ENCODE measurements around the gene SORBS1.

The SORBS1 gene

DNA sequence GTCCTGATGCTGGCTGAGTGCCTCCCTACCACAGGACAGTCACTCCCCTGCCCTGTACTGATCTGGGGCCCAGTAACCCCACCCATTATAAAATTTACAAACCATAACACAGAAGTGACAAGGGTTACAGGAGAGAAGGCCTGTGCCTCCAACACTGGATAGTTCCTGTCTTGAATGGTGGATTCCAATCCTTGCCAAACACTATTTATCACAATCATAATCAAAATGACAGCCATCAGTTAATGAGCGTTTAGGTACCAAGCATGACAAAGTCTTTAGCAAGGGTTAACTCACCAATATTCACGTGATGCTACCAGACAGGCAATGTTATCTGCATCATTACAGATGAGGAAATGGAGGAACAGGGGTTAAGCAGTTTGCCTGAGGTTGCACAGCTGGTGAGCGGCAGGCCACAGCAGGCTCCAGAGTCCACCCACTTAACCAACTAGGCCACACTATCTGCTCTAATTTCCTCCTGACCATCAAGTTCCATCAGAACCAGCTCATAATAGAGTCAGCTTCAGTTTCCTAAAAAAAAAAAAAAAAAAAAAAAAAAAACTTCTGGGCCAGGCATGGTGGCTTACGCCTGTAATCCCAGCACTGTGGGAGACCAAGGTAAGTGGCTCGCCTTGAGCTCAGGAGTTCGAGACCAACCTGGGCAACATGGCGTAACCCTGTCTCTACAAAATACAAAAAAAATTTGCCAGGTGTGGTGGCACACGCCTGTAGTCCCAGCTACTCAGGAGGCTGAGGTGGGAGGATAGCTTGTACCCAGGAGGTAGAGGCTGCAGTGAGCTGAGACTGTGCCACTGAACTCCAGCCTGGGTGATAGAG is 284.6 kb downstream of the SORBS1 start:
- peaks cover 46 to 56% of the 10 kb centered on the region in 2 donors for H3K4me1 ChIP-seq (ENCODE audit: control insufficient read depth in 1 of 2, insufficient read depth in 2 of 2, low read length in 2 of 2)

DNA sequence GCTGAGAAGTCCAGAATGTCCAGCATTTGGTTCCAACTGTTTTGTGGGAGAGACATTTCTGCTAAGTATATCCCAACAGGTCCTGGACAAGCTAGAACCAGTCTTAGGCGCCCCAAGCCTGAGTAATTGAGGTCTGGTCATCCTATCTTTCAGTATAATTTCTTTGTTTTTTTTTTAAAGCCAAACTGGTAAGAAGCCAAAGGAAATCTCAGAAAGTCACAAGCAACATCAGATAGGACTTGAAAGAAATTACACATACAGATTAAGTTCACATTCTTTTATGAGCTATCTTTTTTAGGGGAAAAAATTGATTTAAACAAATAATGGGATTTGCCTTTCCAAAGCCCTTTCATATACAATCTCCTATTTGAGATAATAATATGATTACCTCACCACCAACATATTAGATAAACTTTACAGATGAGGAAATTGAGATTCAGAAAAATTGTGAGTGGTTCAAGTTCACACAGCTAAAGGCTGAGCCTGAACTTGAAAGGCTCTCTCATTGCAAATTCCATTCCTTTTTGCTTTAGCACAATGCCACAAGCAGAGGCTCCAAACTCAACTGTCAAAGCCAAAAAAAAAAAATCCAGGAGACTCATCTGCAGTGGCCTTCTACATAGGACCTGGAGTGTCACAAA is 285.3 kb downstream of the SORBS1 start:
- H3K36me3 ChIP-seq (ENCODE audit: control insufficient read depth in 1 of 2, insufficient read depth in 2 of 2, low read length in 2 of 2): no peaks in the 10 kb centered on the region
- no peak overlapping the region for H3K9ac ChIP-seq (ENCODE audit: low read depth in 1 of 2, low read length in 2 of 2)
- H3K27me3 ChIP-seq (ENCODE audit: control insufficient read depth in 1 of 2, insufficient read depth in 2 of 2, low read length in 2 of 2): no peaks in the 10 kb centered on the region
- peaks cover 46 to 59% of the 10 kb centered on the region in 2 donors for H3K4me1 ChIP-seq (ENCODE audit: control insufficient read depth in 1 of 2, insufficient read depth in 2 of 2, low read length in 2 of 2)
- no peaks in the 10 kb centered on the region for H3K9me3 ChIP-seq (ENCODE audit: control insufficient read depth in 1 of 2, low read length in 2 of 2)
- no peak overlapping the region for H3K4me3 ChIP-seq (ENCODE audit: low read depth in 1 of 2, low read length in 2 of 2)
- peak overlapping the region; percentile 72 for H3K27ac ChIP-seq (ENCODE audit: low read depth, low read length)

More for the DNA sequence above, 284.6 kb downstream of the SORBS1 start:
- no peaks in the 10 kb centered on the region for H3K9me3 ChIP-seq (ENCODE audit: control insufficient read depth in 1 of 2, low read length in 2 of 2)
- no peaks in the 10 kb centered on the region for H3K27me3 ChIP-seq (ENCODE audit: control insufficient read depth in 1 of 2, insufficient read depth in 2 of 2, low read length in 2 of 2)
- no peaks in the 10 kb centered on the region for H3K36me3 ChIP-seq (ENCODE audit: control insufficient read depth in 1 of 2, insufficient read depth in 2 of 2, low read length in 2 of 2)
- H3K27ac ChIP-seq (ENCODE audit: low read depth, low read length): peak overlapping the region; percentile 72
- no peak overlapping the region for H3K4me3 ChIP-seq (ENCODE audit: low read depth in 1 of 2, low read length in 2 of 2)
- peak overlapping the region in 1 of 2 donors; percentile 36 for H3K9ac ChIP-seq (ENCODE audit: low read depth in 1 of 2, low read length in 2 of 2)

DNA sequence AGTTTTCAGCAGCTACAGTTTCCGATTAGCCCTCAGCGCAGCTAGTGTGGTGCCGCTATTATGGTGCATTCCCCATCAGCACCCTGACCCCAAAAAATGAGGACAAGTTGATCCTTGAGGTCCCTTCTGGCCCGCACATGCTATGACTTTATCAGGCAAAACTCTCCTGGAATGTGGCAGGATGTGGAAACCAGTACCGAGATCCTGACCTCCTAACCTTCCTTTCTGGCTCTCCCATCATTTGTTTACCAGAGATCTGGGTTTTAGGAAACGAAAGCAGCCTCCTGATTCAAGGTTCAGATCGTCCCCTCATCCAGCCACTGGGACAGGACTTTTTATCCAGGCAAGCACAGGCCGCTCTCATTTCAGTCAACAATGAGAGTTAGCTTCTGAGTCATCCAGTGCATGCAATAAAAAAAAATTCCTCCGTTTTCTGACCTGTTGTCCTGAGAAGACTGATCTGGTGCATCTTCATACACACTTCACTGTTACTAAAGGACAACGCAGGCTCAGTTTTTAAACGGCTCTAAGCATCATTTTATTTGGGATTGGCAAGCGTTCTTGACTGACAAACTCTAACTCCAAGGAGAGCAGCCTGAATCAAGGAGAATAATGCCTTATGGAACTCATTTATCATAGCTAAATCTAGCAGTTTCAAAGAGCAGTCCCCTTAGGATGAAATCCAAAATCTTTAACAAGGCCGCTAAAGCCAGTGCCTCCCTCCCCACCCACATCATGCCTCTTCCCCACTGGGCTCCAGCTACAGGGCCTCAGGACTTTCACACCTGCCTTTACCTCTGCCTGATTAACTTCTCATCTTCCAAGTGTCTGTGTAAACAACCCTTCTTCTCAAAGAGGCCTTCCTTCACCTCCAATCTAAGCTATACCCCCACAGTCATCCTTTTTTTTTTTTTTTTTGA is 287.5 kb downstream of the SORBS1 start:
- H3K36me3 ChIP-seq (ENCODE audit: control insufficient read depth in 1 of 2, insufficient read depth in 2 of 2, low read length in 2 of 2): peaks cover 2 to 7% of the 10 kb centered on the region in 2 donors
- peaks cover 51 to 54% of the 10 kb centered on the region in 2 donors for H3K4me1 ChIP-seq (ENCODE audit: control insufficient read depth in 1 of 2, insufficient read depth in 2 of 2, low read length in 2 of 2)
- peak overlapping the region; percentile 18 to 27 for H3K9ac ChIP-seq (ENCODE audit: low read depth in 1 of 2, low read length in 2 of 2)
- no peaks in the 10 kb centered on the region for H3K27me3 ChIP-seq (ENCODE audit: control insufficient read depth in 1 of 2, insufficient read depth in 2 of 2, low read length in 2 of 2)
- H3K4me3 ChIP-seq (ENCODE audit: low read depth in 1 of 2, low read length in 2 of 2): peak overlapping the region in 1 of 2 donors; percentile 29
- no peaks in the 10 kb centered on the region for H3K9me3 ChIP-seq (ENCODE audit: control insufficient read depth in 1 of 2, low read length in 2 of 2)
- H3K27ac ChIP-seq (ENCODE audit: low read depth, low read length): peak overlapping the region; percentile 72

DNA sequence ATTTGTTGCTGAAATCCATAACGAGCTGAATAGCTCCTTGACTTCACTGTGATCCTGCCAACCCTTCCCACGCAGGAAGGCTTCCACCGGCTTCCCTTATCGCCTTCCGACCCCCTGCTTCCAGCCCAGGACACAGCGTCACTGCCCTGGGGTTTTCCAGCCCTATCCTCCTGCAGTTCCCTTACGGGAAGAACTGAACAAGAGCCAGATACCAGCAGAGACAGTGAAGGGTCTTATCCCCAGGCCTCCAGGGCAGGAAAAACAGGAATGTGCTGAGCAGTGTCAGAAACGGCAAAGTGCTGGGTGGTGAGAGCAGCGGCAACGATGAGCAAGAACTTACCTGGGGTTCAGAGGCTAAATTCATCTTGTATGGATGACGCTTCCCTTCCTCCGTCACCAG is 292.7 kb downstream of the SORBS1 start:
- Histone ChIP-seq H3K4me1 (ENCODE audit: control insufficient read depth in 1 of 2, insufficient read depth in 2 of 2, low read length in 2 of 2) (peaks cover 41 to 51% of the 10 kb centered on the region in 2 donors), H3K36me3 (ENCODE audit: control insufficient read depth in 1 of 2, insufficient read depth in 2 of 2, low read length in 2 of 2) (peaks cover 15 to 30% of the 10 kb centered on the region in 2 donors), H3K9me3 (ENCODE audit: control insufficient read depth in 1 of 2, low read length in 2 of 2) (no peaks in the 10 kb centered on the region), H3K27me3 (ENCODE audit: control insufficient read depth in 1 of 2, insufficient read depth in 2 of 2, low read length in 2 of 2) (no peaks in the 10 kb centered on the region), H3K4me3 (ENCODE audit: low read depth in 1 of 2, low read length in 2 of 2) (no peak overlapping the region), H3K27ac (ENCODE audit: low read depth, low read length) (peak overlapping the region; percentile 60), H3K9ac (ENCODE audit: low read depth in 1 of 2, low read length in 2 of 2) (peak overlapping the region; percentile 10 to 39)

DNA sequence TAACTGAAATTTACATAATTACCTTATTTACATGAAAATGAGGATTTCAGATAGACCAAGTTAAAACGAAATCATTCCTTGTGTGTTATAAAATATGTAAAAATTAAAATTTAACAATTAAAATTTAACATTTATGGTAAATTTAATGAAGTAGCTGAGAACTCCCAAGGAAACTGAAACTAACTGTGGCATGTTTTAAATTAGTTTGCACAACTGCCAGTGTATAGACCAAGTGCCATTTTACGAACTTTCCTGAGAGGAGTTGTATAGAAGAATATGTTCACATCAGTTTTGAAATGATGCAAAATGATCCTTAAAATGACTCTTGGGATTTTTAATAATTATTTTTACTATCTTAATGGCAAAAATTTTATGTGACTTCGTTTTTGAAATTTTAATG is 293.9 kb downstream of the SORBS1 start:
- H3K4me3 ChIP-seq (ENCODE audit: low read depth in 1 of 2, low read length in 2 of 2): no peak overlapping the region
- peaks cover 25 to 40% of the 10 kb centered on the region in 2 donors for H3K36me3 ChIP-seq (ENCODE audit: control insufficient read depth in 1 of 2, insufficient read depth in 2 of 2, low read length in 2 of 2)
- H3K27me3 ChIP-seq (ENCODE audit: control insufficient read depth in 1 of 2, insufficient read depth in 2 of 2, low read length in 2 of 2): no peaks in the 10 kb centered on the region
- peak overlapping the region in 1 of 2 donors; percentile 10 for H3K9ac ChIP-seq (ENCODE audit: low read depth in 1 of 2, low read length in 2 of 2)
- peaks cover 37 to 43% of the 10 kb centered on the region in 2 donors for H3K4me1 ChIP-seq (ENCODE audit: control insufficient read depth in 1 of 2, insufficient read depth in 2 of 2, low read length in 2 of 2)
- H3K27ac ChIP-seq (ENCODE audit: low read depth, low read length): no peak overlapping the region
- no peaks in the 10 kb centered on the region for H3K9me3 ChIP-seq (ENCODE audit: control insufficient read depth in 1 of 2, low read length in 2 of 2)

DNA sequence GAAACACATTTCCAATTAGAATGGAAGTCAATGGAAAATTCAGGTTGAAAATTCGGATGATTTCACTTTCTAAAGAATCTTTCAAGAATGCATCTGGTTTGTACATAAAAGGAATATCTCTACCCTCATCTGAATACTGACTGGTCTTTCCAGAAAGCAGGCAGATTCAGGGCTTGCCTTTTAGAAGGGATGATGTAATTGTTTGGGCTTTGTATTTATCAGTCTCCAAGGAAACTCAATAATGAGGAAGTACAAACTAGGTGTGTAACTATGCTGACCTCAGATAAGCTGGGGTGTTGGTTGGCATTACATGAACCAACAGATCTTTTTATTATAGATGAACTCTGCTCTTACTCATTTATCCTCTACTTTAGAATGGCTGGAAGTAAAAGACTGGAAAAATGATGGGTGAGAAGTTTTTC is 294.5 kb downstream of the SORBS1 start:
- Histone ChIP-seq H3K4me1 (ENCODE audit: control insufficient read depth in 1 of 2, insufficient read depth in 2 of 2, low read length in 2 of 2) (peaks cover 38 to 42% of the 10 kb centered on the region in 2 donors), H3K9ac (ENCODE audit: low read depth in 1 of 2, low read length in 2 of 2) (peak overlapping the region in 1 of 2 donors; percentile 70), H3K4me3 (ENCODE audit: low read depth in 1 of 2, low read length in 2 of 2) (no peak overlapping the region), H3K27ac (ENCODE audit: low read depth, low read length) (peak overlapping the region; percentile 85), H3K36me3 (ENCODE audit: control insufficient read depth in 1 of 2, insufficient read depth in 2 of 2, low read length in 2 of 2) (peaks cover 28 to 45% of the 10 kb centered on the region in 2 donors), H3K9me3 (ENCODE audit: control insufficient read depth in 1 of 2, low read length in 2 of 2) (no peaks in the 10 kb centered on the region), H3K27me3 (ENCODE audit: control insufficient read depth in 1 of 2, insufficient read depth in 2 of 2, low read length in 2 of 2) (no peaks in the 10 kb centered on the region)

DNA sequence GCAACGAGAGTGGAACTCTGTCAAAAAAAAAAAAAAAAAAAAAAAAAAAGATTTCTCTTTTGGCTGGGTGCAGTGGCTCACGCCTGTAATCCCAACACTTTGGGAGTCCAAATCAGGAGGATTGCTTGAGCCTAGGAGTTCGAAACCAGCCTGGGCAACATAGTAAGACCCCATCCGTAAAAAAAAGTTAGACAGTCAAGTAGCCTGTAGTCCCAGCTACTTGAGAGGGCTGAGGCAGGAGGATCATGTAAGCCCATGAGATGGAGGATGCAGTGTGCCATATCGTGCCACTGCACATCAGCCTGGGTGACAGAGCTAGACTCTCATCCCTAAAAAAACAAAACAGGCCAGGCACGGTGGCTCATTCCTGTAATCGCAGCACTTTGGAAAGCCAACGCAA is 295.6 kb downstream of the SORBS1 start:
- Histone ChIP-seq H3K4me1 (ENCODE audit: control insufficient read depth in 1 of 2, insufficient read depth in 2 of 2, low read length in 2 of 2) (peaks cover 47 to 49% of the 10 kb centered on the region in 2 donors), H3K27ac (ENCODE audit: low read depth, low read length) (no peak overlapping the region), H3K9me3 (ENCODE audit: control insufficient read depth in 1 of 2, low read length in 2 of 2) (no peaks in the 10 kb centered on the region), H3K36me3 (ENCODE audit: control insufficient read depth in 1 of 2, insufficient read depth in 2 of 2, low read length in 2 of 2) (peaks cover 33 to 56% of the 10 kb centered on the region in 2 donors), H3K4me3 (ENCODE audit: low read depth in 1 of 2, low read length in 2 of 2) (no peak overlapping the region), H3K27me3 (ENCODE audit: control insufficient read depth in 1 of 2, insufficient read depth in 2 of 2, low read length in 2 of 2) (no peaks in the 10 kb centered on the region), H3K9ac (ENCODE audit: low read depth in 1 of 2, low read length in 2 of 2) (no peak overlapping the region)

DNA sequence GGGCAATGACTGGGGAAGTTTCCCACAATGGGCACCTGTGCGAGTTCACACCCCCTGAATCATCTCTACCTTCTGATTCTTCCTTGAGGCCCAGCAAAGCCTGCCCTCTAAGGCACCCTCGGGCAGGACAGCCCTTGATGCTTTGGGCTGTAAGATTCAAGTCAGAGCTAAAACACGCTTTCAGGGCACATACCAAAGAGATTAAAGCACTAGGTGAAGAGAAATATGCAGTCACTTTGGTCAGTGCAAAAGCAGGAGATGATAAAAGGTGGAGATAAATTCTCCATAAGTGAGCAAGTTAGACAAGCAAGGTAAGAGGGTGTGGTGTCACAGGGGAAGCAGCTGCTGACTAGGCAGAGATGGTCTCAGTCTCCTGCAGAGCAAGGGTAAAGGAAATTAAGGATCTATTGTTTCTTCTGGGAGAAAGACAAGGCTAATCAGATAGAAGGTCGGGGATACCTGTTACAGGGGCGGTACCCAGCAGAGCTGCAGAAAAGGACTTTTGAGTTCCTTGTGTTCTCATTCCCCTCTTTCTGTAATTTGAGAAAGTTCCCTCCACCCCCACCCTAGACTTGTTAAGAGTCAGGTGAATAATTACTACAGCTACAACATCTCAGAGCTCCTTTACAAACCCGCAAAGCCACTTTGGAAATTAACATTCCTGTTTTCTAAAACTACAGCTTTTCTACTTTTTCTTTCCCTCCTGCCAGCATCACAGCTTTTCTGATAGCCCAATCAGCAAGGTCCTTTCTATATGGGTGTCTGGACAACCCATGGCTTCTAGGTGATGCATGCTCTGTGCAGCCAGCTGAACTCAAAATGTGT is 296.7 kb downstream of the SORBS1 start:
- peak overlapping the region in 1 of 2 donors; percentile 15 for H3K9ac ChIP-seq (ENCODE audit: low read depth in 1 of 2, low read length in 2 of 2)
- peaks cover 53 to 56% of the 10 kb centered on the region in 2 donors for H3K4me1 ChIP-seq (ENCODE audit: control insufficient read depth in 1 of 2, insufficient read depth in 2 of 2, low read length in 2 of 2)
- no peak overlapping the region for H3K27ac ChIP-seq (ENCODE audit: low read depth, low read length)
- no peaks in the 10 kb centered on the region for H3K27me3 ChIP-seq (ENCODE audit: control insufficient read depth in 1 of 2, insufficient read depth in 2 of 2, low read length in 2 of 2)
- H3K4me3 ChIP-seq (ENCODE audit: low read depth in 1 of 2, low read length in 2 of 2): no peak overlapping the region
- H3K36me3 ChIP-seq (ENCODE audit: control insufficient read depth in 1 of 2, insufficient read depth in 2 of 2, low read length in 2 of 2): peaks cover 43 to 62% of the 10 kb centered on the region in 2 donors
- H3K9me3 ChIP-seq (ENCODE audit: control insufficient read depth in 1 of 2, low read length in 2 of 2): no peaks in the 10 kb centered on the region

DNA sequence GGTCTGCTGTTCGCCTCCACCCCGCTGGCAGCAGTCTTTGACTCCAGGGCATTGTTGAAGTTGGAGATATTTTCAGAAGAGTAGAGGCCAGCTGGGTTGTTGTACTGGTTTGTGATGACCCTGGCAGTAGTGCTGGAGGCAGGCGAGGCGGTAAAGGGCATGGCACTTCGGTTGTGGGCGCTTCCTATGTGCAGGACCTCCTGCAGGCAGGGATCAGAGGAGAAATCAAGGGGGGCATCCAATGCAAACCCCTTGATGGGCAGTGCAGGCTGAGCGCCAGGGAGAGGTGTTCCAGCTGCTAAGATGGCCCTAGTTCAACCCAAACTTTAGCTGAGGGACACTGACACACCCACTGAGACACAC is 297.3 kb downstream of the SORBS1 start:
- peaks cover 50 to 52% of the 10 kb centered on the region in 2 donors for H3K4me1 ChIP-seq (ENCODE audit: control insufficient read depth in 1 of 2, insufficient read depth in 2 of 2, low read length in 2 of 2)
- H3K36me3 ChIP-seq (ENCODE audit: control insufficient read depth in 1 of 2, insufficient read depth in 2 of 2, low read length in 2 of 2): peaks cover 46 to 66% of the 10 kb centered on the region in 2 donors
- H3K4me3 ChIP-seq (ENCODE audit: low read depth in 1 of 2, low read length in 2 of 2): no peak overlapping the region
- H3K9me3 ChIP-seq (ENCODE audit: control insufficient read depth in 1 of 2, low read length in 2 of 2): no peaks in the 10 kb centered on the region
- H3K27me3 ChIP-seq (ENCODE audit: control insufficient read depth in 1 of 2, insufficient read depth in 2 of 2, low read length in 2 of 2): no peaks in the 10 kb centered on the region
- H3K9ac ChIP-seq (ENCODE audit: low read depth in 1 of 2, low read length in 2 of 2): peak overlapping the region in 1 of 2 donors; percentile 15
- no peak overlapping the region for H3K27ac ChIP-seq (ENCODE audit: low read depth, low read length)
